ENCODE results near the gene TMEM161B.
"Not testable (repeated sequence)": the region's sequence is repeated elsewhere in the genome, so short reads cannot be mapped to it uniquely, and the experiment has no call there.

TMEM161B gene

DNA sequence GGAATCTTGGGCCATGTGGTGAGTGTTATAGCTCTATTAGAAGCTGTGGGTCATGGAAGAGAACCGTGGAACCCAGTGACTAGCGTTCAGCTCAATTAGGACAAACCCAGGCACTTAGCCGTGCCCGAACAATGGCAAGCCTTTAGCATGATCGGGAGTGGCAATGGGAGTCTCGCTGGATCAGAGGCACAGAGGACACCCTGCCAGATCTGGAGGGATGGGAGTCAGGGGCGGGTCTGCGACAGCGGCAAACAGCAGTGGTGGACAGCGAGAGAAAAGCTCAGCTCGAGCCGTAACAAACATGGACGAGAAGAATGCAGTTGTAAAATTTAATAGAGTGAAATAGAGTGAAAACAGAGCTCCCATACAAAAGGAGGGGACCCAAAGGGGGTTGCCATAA lies 91.2 kb downstream of the TMEM161B start:
- not testable (repeated sequence) for DNase-seq

DNA sequence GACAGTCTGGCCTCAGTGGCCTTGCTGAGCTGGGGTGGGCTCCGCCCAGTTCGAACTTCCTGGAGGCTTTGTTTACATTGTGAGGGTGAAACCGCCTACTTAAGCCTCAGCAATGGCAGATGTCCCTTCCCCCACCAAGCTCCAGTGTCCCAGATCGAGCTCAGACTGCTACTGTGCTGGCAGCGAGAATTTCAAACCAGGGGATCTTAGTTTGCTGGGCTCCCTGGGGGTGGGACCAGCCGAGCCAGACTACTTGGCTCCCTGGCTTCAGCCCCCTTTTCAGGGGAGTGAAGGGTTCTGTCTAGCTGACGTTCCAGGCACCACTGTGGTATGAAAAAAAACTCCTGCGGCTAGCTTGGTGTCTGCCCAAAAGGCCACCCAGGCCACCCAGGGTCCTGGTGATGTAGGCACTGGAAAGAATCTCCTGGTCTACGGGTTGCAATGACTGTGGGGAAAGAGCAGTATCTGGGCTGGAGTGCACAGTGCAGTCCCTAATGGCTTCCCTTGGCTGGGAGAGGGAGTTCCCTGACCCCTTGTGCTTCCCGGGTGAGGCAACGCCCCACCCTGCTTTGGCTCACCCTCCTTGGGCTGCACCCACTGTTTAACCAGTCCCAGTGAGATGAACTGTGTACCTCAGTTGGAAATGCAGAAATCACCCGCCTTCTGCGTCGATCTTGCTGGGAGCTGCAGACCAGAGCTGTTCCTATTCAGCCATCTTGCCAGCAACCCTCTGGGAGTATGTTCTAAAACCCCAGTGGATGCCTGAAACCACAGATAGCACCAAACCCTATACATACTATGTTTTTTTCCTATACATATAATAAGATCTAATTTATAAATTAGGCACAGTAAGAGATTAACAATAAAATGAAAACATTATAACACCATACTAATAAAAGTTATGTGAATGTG lies 95.5 kb downstream of the TMEM161B start:
- no peak for DNase-seq

DNA sequence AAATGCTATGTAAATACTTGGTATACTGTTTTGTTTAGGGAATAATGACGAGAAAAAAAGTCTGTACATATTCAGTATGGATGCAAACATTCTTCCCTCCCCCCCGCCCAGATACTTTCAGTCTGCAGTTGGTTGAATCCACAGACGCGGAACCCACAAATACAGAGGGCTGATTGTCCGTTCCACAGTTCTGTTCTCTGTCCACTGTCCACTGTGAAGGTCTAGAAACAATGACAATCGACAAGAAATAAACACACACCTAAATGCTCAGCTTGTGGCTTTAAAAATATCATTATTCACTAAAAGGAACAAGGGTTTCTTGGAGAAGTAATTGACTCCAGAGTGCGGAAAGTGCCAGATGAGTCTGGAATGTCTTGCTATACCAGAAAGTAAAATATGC lies 109.1 kb downstream of the TMEM161B start:
- DNase-seq: no peak

DNA sequence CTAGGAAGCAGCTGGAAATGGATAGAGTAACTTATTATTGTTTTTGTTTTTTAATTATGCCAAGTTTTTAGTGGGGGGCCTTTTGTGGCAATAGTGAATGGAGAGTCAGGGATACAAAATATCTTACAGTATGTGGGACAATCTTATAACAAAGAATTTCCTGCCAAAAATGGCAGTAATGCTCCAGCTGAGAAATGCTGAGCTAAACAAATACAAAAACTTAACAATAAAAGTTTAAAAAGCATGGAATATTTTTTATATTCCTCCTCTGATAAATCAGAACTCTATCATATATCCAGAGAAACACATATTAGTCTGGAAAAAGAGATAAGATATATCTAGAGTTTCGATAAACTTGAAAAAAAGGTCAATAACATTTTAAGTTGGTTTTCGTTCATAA lies 110.6 kb downstream of the TMEM161B start:
- DNase-seq: no peak

DNA sequence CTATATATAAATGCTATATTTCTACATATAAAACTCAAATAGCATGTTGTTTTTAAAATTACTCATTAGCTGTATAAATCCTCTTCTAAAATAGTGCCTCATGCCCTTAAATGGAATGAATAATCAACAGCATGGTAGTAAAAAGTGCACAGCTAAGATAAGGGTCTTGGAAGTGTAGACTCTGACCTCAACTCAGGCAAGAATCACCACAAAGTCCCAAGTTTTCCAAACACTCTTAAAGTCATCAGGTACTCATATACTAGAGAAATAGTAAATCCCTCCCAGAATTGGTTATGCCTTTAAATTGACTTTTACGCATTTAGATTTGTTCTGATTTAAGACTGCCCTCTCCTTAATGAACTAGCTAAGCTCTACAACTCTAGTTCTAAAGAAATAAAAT lies 113.8 kb downstream of the TMEM161B start:
- DNase-seq: no peak

DNA sequence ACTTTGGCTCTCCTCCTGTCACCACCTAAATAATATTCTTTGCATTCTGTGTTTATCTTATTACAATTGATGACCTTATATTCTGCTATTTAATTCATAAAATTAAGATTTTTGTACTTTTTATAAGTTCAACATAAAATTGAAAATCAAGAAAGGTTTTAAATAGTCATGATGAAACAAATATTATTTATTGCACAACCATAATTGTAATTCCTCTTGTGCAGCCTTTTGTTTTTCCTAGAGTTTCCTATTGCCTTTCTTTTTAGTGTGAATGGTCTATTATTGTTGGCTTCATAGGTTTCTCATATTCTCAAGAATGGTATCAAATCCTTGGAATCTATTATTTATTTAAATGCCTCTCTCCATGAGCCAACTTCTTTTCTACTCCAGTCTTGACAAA lies 117.9 kb downstream of the TMEM161B start:
- no peak for DNase-seq

DNA sequence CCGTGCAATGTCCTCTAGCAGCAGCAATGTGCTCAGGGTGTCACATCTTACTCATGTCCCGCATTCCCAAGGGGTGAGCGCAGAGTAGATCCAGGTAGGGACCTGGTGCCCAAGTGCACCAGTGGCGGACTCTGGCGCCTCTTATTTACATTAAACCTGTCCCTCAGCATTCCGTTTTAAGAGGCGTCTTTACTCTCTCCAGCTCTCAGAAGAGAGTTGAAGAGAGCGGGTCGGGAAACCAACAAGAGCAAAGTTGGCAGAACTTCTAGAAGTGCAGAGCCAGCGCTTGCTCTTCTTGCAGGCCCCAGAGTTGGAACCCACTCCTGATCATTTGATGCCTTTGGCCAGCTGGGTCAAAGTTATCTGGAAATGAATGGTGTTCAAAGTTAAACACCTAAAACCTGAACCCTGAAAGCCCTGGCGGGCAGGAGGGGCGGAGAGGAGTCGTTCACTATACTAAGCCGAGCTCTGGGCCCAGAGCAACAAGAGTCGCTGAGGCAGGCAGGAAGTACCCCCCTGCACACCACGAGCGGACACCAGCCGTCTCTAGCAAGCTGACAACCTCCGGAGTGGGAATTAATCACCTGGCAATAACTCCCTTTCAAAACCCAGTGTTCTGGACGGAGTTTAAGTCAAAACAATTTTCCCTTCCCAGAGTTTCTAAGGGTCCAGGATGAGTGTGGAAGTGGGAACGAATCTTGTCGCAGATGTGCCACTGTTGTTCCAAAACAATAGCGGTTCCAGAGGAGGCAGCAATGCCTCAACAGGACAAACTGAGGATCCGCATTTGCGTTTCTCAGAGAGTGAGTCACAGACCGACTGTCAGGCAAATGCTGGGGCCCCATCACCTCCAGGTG lies 122.8 kb downstream of the TMEM161B start:
- DNase-seq: peak; percentile 11

DNA sequence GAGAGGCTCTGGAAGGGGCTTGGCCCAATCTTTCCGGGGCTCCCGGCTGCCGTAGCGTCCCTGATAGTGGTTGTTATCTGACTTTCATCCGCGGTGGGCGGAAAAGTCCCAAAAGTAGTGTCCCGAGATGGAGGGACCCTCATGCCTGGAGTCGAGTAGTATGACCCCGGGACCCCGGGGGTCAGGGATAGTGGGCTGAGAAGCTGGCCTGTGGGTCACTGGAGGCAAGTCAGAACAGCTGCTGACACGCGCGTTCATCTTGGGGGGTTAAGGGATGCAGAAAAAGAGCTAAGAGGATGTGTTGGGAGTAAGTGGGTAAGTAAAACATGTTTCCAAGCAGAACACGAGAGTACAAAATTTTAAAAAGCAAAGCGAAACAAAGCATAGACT lies 123.4 kb downstream of the TMEM161B start:
- no peak for DNase-seq

Measured in activated CD4-positive, alpha-beta T cell treated with anti-CD3 and anti-CD28 coated beads for 48 hours (primary cell).